Suprapubic skin (tissue), 3 donors: ENCODE measurements around the gene RIMKLA.

Experiments
- CTCF ChIP-seq, 2 donors: fragments of 200-600 bp in 1 of 2; fragments of 450-650 bp in 1 of 2; sonication (generic) in 1 of 2; IDR thresholded peaks; one replicate each; pipeline ENCODE4 v1.5.1; 2016 to 2019; ENCODE audit warnings: antibody characterized with exemption in 2 of 2, mild to moderate bottlenecking in 1 of 2, moderate library complexity in 1 of 2
- POLR2A ChIP-seq, 2 donors: fragments of 450-650 bp; IDR thresholded peaks; one replicate each; pipeline ENCODE4 v1.6.1; 2017; ENCODE audit warnings: antibody characterized with exemption in 2 of 2, mild to moderate bottlenecking in 2 of 2, moderate library complexity in 2 of 2

- TF ChIP-seq CTCF (IDR thresholded peaks at IDR 0.05) (no peak), POLR2A (IDR thresholded peaks at IDR 0.05) (no peak)
Measured at GRCh38 chr1:42417166-42417565, 36.6 kb downstream of the RIMKLA start.
